ENCODE measurements around the gene PTCH1. TPM values are rescaled to one million over a fixed set of nuclear protein-coding genes. Genes with fewer than 3 reads are reported as not detected.

The PTCH1 gene
- total RNA-seq, 1 experiment from 2014 or later = 6.6 TPM

- Histone ChIP-seq H3K4me3 (ENCODE audit: low read depth in 2 of 2, low read length in 2 of 2) (peak overlapping the region; percentile 24 to 52), H3K36me3 (ENCODE audit: control insufficient read depth, insufficient read depth, low read length) (no peaks in the 10 kb centered on the region; the same call in 1 of the 2 replicates), H3K4me1 (ENCODE audit: control insufficient read depth, insufficient read depth, low read length) (no peaks in the 10 kb centered on the region), H3K27me3 (ENCODE audit: control insufficient read depth, insufficient read depth, low read length) (no peaks in the 10 kb centered on the region), H3K27ac (ENCODE audit: low read length) (no peak overlapping the region), H3K9me3 (ENCODE audit: control insufficient read depth, insufficient read depth, low read depth, low read length) (no peaks in the 10 kb centered on the region)
- no TSS peak for BruUV-seq (replicated peaks)
- POLR2A ChIA-PET = no interaction called here
- DNase-seq (ENCODE audit: low read depth, low spot score) = no peak
- in situ Hi-C loops (cut with HindIII; ENCODE audit: low pct_unique_long_range_greater_than_20kb, low sequenced_read_pairs) = no loop called here
- ATAC-seq = peak; percentile 39; the same call in 1 of the 2 replicates
- CTCF ChIA-PET = no interaction called here
- TF ChIP-seq SIN3A (IDR thresholded peaks at IDR 0.05; ENCODE audit: borderline replicate concordance, insufficient read depth, low read depth, low read length) (no peak), POLR2AphosphoS5 (IDR thresholded peaks at IDR 0.05; ENCODE audit: low read depth, low read length) (no peak), CTCF (IDR thresholded peaks at IDR 0.05) (no peak), TCF7L2 (IDR thresholded peaks at IDR 0.05; ENCODE audit: low read depth, low read length) (no peak)
- TF ChIP-seq, protein P1, sequence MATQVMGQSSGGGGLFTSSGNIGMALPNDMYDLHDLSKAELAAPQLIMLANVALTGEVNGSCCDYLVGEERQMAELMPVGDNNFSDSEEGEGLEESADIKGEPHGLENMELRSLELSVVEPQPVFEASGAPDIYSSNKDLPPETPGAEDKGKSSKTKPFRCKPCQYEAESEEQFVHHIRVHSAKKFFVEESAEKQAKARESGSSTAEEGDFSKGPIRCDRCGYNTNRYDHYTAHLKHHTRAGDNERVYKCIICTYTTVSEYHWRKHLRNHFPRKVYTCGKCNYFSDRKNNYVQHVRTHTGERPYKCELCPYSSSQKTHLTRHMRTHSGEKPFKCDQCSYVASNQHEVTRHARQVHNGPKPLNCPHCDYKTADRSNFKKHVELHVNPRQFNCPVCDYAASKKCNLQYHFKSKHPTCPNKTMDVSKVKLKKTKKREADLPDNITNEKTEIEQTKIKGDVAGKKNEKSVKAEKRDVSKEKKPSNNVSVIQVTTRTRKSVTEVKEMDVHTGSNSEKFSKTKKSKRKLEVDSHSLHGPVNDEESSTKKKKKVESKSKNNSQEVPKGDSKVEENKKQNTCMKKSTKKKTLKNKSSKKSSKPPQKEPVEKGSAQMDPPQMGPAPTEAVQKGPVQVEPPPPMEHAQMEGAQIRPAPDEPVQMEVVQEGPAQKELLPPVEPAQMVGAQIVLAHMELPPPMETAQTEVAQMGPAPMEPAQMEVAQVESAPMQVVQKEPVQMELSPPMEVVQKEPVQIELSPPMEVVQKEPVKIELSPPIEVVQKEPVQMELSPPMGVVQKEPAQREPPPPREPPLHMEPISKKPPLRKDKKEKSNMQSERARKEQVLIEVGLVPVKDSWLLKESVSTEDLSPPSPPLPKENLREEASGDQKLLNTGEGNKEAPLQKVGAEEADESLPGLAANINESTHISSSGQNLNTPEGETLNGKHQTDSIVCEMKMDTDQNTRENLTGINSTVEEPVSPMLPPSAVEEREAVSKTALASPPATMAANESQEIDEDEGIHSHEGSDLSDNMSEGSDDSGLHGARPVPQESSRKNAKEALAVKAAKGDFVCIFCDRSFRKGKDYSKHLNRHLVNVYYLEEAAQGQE (IDR thresholded peaks at IDR 0.05; ENCODE audit: insufficient read depth in 1 of 2, low read depth in 2 of 2, low read length in 1 of 2) = no peak
- intact Hi-C loops (cut with micrococcal nuclease; ENCODE audit: unreplicated experiment) = loop anchor here (10.0 kb wide), 1 partner anchor 1109 kb away; no protein-coding TSS in a partner anchor
These were observed 1.3 kb downstream of the PTCH1 start for GRCh38 chr9:95515272-95516113.

DNA sequence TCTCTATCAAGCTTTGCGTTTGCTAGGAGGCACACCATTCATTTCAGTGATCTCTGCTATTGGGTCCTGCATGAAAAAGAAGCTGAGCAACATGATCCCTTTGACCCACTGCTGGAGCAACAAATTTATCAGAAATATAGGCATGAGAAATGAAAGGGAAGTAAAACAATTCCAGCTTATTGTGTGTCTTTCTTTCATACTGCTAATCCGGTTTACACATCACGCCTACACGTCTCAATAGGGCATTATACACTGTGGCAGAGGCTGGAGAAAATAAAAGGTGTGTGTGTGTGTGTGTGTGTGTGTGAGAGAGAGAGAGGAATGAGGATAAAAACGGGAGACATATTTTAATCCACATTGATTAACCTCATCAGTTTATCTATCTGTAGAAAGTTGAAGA, 2.4 kb downstream of the PTCH1 start:
- no peak overlapping the region for H3K27ac ChIP-seq (ENCODE audit: low read length)
- H3K4me1 ChIP-seq (ENCODE audit: control insufficient read depth, insufficient read depth, low read length) = no peaks in the 10 kb centered on the region
- ChIA-PET CTCF (interaction anchor here (0.7 kb wide), 1 partner anchor 1251 kb away, joined by 4 read pairs; no protein-coding TSS in a partner anchor), POLR2A (interaction anchor here (0.6 kb wide), 1 partner anchor 250 kb away, joined by 3 read pairs; no protein-coding TSS in a partner anchor)
- in situ Hi-C loops (cut with HindIII; ENCODE audit: low pct_unique_long_range_greater_than_20kb, low sequenced_read_pairs) (no loop called here), intact Hi-C loops (cut with micrococcal nuclease; ENCODE audit: unreplicated experiment) (loop anchor here (10.0 kb wide), 1 partner anchor 1110 kb away; no protein-coding TSS in a partner anchor)
- H3K4me3 ChIP-seq (ENCODE audit: low read depth in 2 of 2, low read length in 2 of 2) = no peak overlapping the region
- ATAC-seq = no peak
- DNase-seq (ENCODE audit: low read depth, low spot score) = no peak
- H3K27me3 ChIP-seq (ENCODE audit: control insufficient read depth, insufficient read depth, low read length) = no peaks in the 10 kb centered on the region
- no peak for TF ChIP-seq CTCF (IDR thresholded peaks at IDR 0.05)
- TF ChIP-seq, protein P1 (IDR thresholded peaks at IDR 0.05; ENCODE audit: insufficient read depth in 1 of 2, low read depth in 2 of 2, low read length in 1 of 2) = no peak
- no peak for TF ChIP-seq SIN3A (IDR thresholded peaks at IDR 0.05; ENCODE audit: borderline replicate concordance, insufficient read depth, low read depth, low read length)
- TF ChIP-seq POLR2AphosphoS5 (IDR thresholded peaks at IDR 0.05; ENCODE audit: low read depth, low read length) = no peak
- no peak for TF ChIP-seq TCF7L2 (IDR thresholded peaks at IDR 0.05; ENCODE audit: low read depth, low read length)
- no TSS peak for BruUV-seq (replicated peaks)
- H3K9me3 ChIP-seq (ENCODE audit: control insufficient read depth, insufficient read depth, low read depth, low read length) = no peaks in the 10 kb centered on the region
- no peaks in the 10 kb centered on the region; the same call in 1 of the 2 replicates for H3K36me3 ChIP-seq (ENCODE audit: control insufficient read depth, insufficient read depth, low read length)

Measured in Panc1 (cell line).